Activated CD4-positive, CD25-positive, alpha-beta regulatory T cell (primary cell): ENCODE measurements around the gene CALCB.

Experiments used
- DNase-seq, 4 experiments: peaks; one replicate each; lab custom pipeline; 2025; lab: John Stamatoyannopoulos, UW

Gene CALCB

GRCh38 chr11:15118431-15118830 is 45.0 kb downstream of the CALCB start:
- DNase-seq: no peak

- no peak for DNase-seq
These were observed 46.0 kb downstream of the CALCB start for GRCh38 chr11:15119352-15119751.

GRCh38 chr11:15119826-15120225 is 46.4 kb downstream of the CALCB start:
- DNase-seq: no peak

GRCh38 chr11:15123849-15124248 is 50.5 kb downstream of the CALCB start:
- DNase-seq: no peak

GRCh38 chr11:15124528-15124927 is 51.1 kb downstream of the CALCB start:
- DNase-seq: no peak

GRCh38 chr11:15127341-15127740 is 53.9 kb downstream of the CALCB start:
- no peak for DNase-seq
